Endothelial cell of umbilical vein (primary cell): ENCODE measurements around the gene PRXL2C. TPM values are rescaled to one million over a fixed set of nuclear protein-coding genes. Genes with fewer than 3 reads are reported as not detected.

Source experiments
- BruUV-seq: library from RNA; stranded (reverse); fragments of 400-500 nt; replicated peaks from 2 replicates; lab custom pipeline; 2021; lab: Mats Ljungman, UMichigan
- CTCF ChIA-PET: fragments of 300-600, 350-600 bp; sonication (Branson Sonifier 250); formaldehyde crosslinking; loops from one replicate; lab custom pipeline; 2021; ENCODE audit warnings: antibody characterized with exemption, inconsistent platforms; lab: Charles Lee
- POLR2A ChIA-PET: fragments of 300-600, 350-600 bp; sonication (Branson Sonifier 250); formaldehyde crosslinking; loops from one replicate; lab custom pipeline; 2021; ENCODE audit warnings: antibody characterized with exemption, inconsistent platforms; lab: Charles Lee
- DNase-seq: peaks from one replicate; pipeline ENCODE4 v3.0.0-alpha.2; 2011; ENCODE audit warnings: low read depth, low spot score
- FAIRE-seq: peaks from 2 replicates; lab custom pipeline; 2011; peaks lifted over from hg19 to GRCh38; lab: Jason Lieb, UNC
- H2AFZ ChIP-seq: 2 replicates; pipeline ENCODE4 v1.6.0; 2012; ENCODE audit warnings: low read depth, low read length, control low read depth, inconsistent platforms
- H3K27ac ChIP-seq: 2 replicates; pipeline ENCODE4 v1.5.1; 2011; ENCODE audit warnings: low read depth, mild to moderate bottlenecking, control low read depth, low read length, moderate library complexity; ENCODE audit not compliant: insufficient read depth
- H3K27me3 ChIP-seq, 2 experiments: 2 replicates each; pipeline versions ENCODE4 v1.6.0 to v1.6.1; 2011; ENCODE audit warnings: low read length in 2 of 2, mixed read lengths in 1 of 2; ENCODE audit not compliant: control insufficient read depth in 2 of 2, insufficient read depth in 2 of 2
- H3K36me3 ChIP-seq, 2 experiments: 2 replicates in 1 of 2; 3 replicates in 1 of 2; pipeline ENCODE4 v1.5.1; 2011; ENCODE audit warnings: low read length in 2 of 2, mild to moderate bottlenecking in 1 of 2, moderate library complexity in 1 of 2; ENCODE audit not compliant: control insufficient read depth in 2 of 2, insufficient read depth in 2 of 2; ENCODE audit errors: extremely low read depth in 1 of 2
- H3K4me1 ChIP-seq: 3 replicates; pipeline ENCODE4 v1.5.1; 2011; ENCODE audit warnings: mild to moderate bottlenecking, low read length; ENCODE audit not compliant: control insufficient read depth, insufficient read depth; ENCODE audit errors: extremely low read depth
- H3K4me2 ChIP-seq: 2 replicates; pipeline ENCODE4 v1.6.1; 2011; ENCODE audit warnings: low read length, control low read depth, mixed read lengths; ENCODE audit not compliant: insufficient read depth
- H3K4me3 ChIP-seq, 3 experiments: fragments of 200-600 bp in 1 of 3; sonication (generic), shearing (Covaris generic) in 1 of 3; replicated peaks in 1 of 3; 2 replicates each; pipeline ENCODE4 v1.5.1; 2011 to 2016; ENCODE audit warnings: control low read depth in 3 of 3, low read length in 3 of 3, mild to moderate bottlenecking in 2 of 3, inconsistent platforms in 1 of 3, low read depth in 1 of 3, moderate library complexity in 1 of 3; ENCODE audit not compliant: insufficient read depth in 1 of 3
- H3K79me2 ChIP-seq: 2 replicates; pipeline ENCODE4 v1.6.0; 2012; ENCODE audit warnings: low read length, inconsistent platforms; ENCODE audit not compliant: control insufficient read depth, insufficient read depth
- H3K9ac ChIP-seq: replicated peaks from 2 replicates; pipeline ENCODE3; 2011; ENCODE audit warnings: low read length, control low read depth; ENCODE audit not compliant: insufficient read depth; ENCODE audit errors: extremely low read depth
- H3K9me1 ChIP-seq: replicated peaks from 3 replicates; pipeline ENCODE4 v1.6.0; 2011; ENCODE audit warnings: mild to moderate bottlenecking, low read length; ENCODE audit not compliant: control insufficient read depth, insufficient read depth; ENCODE audit errors: extremely low read depth
- H3K9me3 ChIP-seq: replicated peaks from 2 replicates; pipeline ENCODE4 v1.5.1; 2012; ENCODE audit warnings: low read length, inconsistent platforms; ENCODE audit not compliant: control insufficient read depth, insufficient read depth
- H4K20me1 ChIP-seq: replicated peaks from 2 replicates; pipeline ENCODE3; 2011; ENCODE audit warnings: mild to moderate bottlenecking, low read length; ENCODE audit not compliant: control insufficient read depth, insufficient read depth; ENCODE audit errors: extremely low read depth
- CTCF ChIP-seq, 2 donors: IDR thresholded peaks; 1 replicate in 1 of 2; 2 replicates in 1 of 2; pipeline ENCODE4 v1.5.1; 2011; ENCODE audit warnings: low read length in 2 of 2, mild to moderate bottlenecking in 2 of 2, moderate library complexity in 2 of 2, control low read depth in 1 of 2, inconsistent platforms in 1 of 2, low read depth in 1 of 2; ENCODE audit not compliant: insufficient read depth in 1 of 2; ENCODE audit errors: extremely low read depth in 1 of 2
- EZH2 ChIP-seq: IDR thresholded peaks from 2 replicates; pipeline ENCODE4 v1.6.1; 2012; ENCODE audit warnings: borderline replicate concordance, low read depth, mild to moderate bottlenecking, moderate library complexity, low read length, inconsistent platforms; ENCODE audit not compliant: severe bottlenecking
- FOS ChIP-seq: IDR thresholded peaks from 2 replicates; pipeline ENCODE4 v1.6.1; 2011; ENCODE audit warnings: mild to moderate bottlenecking, low read length, moderate library complexity, borderline replicate concordance; ENCODE audit not compliant: insufficient read depth
- GATA2 ChIP-seq: IDR thresholded peaks from 2 replicates; pipeline ENCODE4 v1.7.0; 2011; ENCODE audit warnings: low read depth, mild to moderate bottlenecking, moderate library complexity, mixed read lengths, low read length; ENCODE audit not compliant: insufficient read length, insufficient read depth
- JUN ChIP-seq: IDR thresholded peaks from 2 replicates; pipeline ENCODE4 v1.6.1; 2011; ENCODE audit warnings: borderline replicate concordance, low read depth; ENCODE audit not compliant: insufficient read length, insufficient read depth
- MAX ChIP-seq: IDR thresholded peaks from 2 replicates; pipeline ENCODE4 v1.6.1; 2011; ENCODE audit not compliant: insufficient read depth, insufficient read length
- MYC ChIP-seq: IDR thresholded peaks from one replicate; pipeline ENCODE4 v1.6.1; 2011; ENCODE audit warnings: mild to moderate bottlenecking, low read depth, low read length
- POLR2A ChIP-seq: IDR thresholded peaks from 2 replicates; pipeline ENCODE4 v1.6.1; 2012; ENCODE audit warnings: low read depth, mild to moderate bottlenecking, control low read depth, low read length
- POLR2AphosphoS5 ChIP-seq: IDR thresholded peaks from 2 replicates; pipeline ENCODE4 v1.6.1; 2012; ENCODE audit warnings: low read depth, mild to moderate bottlenecking, control low read depth, low read length, moderate library complexity; ENCODE audit not compliant: insufficient read depth
- dilution Hi-C: fragments of 300-500 bp; cut with MboI; formaldehyde crosslinking; loops from one replicate; pipeline ENCODE4 v1.15.0; 2019; ENCODE audit warnings: low sequenced_read_pairs; ENCODE audit not compliant: extremely low pct_ligation_motif_present
- intact Hi-C: fragments of 100-400 bp; cut with micrococcal nuclease; formaldehyde crosslinking; loops from one replicate; pipeline ENCODE4 v1.10.0; 2022
- polyA plus RNA-seq, 4 experiments: library from polyadenylated mRNA; depleted of rRNA in 3 of 4; stranded (reverse) in 3 of 4; unstranded in 1 of 4; fragments of >200 nt; gene quantifications; 2 replicates each; pipeline versions ENCODE4 v1.2.1 to v1.2.3, GENCODE V29; 2011 to 2012; ENCODE audit warnings: missing spikeins in 1 of 4
- total RNA-seq: library from RNA; stranded (reverse); gene quantifications from 2 replicates; pipeline ENCODE4 v1.2.3, GENCODE V29; 2021

The PRXL2C gene
- total and polyA plus RNA-seq, 2 donors (not counting 3 experiments of a cell fraction or from before 2014, with no cell fraction given) = 5.4 to 14.7 TPM

- intact Hi-C loops (no loop called here), dilution Hi-C loops (no loop called here)
- H3K4me1 ChIP-seq = no peaks in the 10 kb centered on the region
- no peak overlapping the region for H3K9ac ChIP-seq
- CTCF ChIA-PET = no interaction called here
- DNase-seq (no peak), FAIRE-seq (no peak)
- no peak overlapping the region for H3K4me3 ChIP-seq
- H4K20me1 ChIP-seq = no peaks in the 10 kb centered on the region
- POLR2A ChIA-PET = no interaction called here
- no peaks in the 10 kb centered on the region for H3K9me3 ChIP-seq
- peaks cover 0 to 5% of the 10 kb centered on the region in 2 experiments for H3K36me3 ChIP-seq
- BruUV-seq = no TSS peak
- no peaks in the 10 kb centered on the region for H3K79me2 ChIP-seq
- H3K27me3 ChIP-seq = no peaks in the 10 kb centered on the region
- H3K4me2 ChIP-seq = no peak overlapping the region
- TF ChIP-seq GATA2 (no peak), POLR2AphosphoS5 (no peak), MYC (no peak), MAX (no peak), EZH2 (no peak), CTCF (IDR thresholded peaks at IDR 0.05; ENCODE audit: extremely low read depth in 1 of 2, insufficient read depth in 1 of 2, low read depth in 1 of 2, low read length in 2 of 2) (no peak), JUN (no peak), POLR2A (no peak), FOS (no peak)
- H2AFZ ChIP-seq = no peak overlapping the region
- H3K9me1 ChIP-seq = no peaks in the 10 kb centered on the region
- no peak overlapping the region for H3K27ac ChIP-seq
These were observed 8.8 kb downstream of the PRXL2C start for GRCh38 chr9:96646081-96646991.
